Daoy (cell line): ENCODE measurements around the gene ADSL. TPM values are rescaled to one million over a fixed set of nuclear protein-coding genes. Genes with fewer than 3 reads are reported as not detected.

Experiments used
- DNase-seq: peaks from one replicate; pipeline ENCODE4 v3.0.0-alpha.2; 2015; ENCODE audit warnings: low read depth
- total RNA-seq: library from RNA; depleted of rRNA; stranded (reverse); fragments of >200 nt; shearing (Covaris generic); gene quantifications from 2 replicates; pipeline ENCODE4 v1.2.3, GENCODE V29; 2014; rRNA removed

ADSL gene
- total RNA-seq, 1 experiment from 2014 or later: 350 TPM

- DNase-seq: peak; percentile 25
These were observed 90.5 kb downstream of the ADSL start for GRCh38 chr22:40436505-40437431.

Other genes with a start within 250 kb of the ADSL start
- 12.6 and 15.1 TPM in 2 replicates for gene TNRC6B, start 168.6 kb upstream of the ADSL start, total RNA-seq
- gene SGSM3, start 24.1 kb downstream of the ADSL start, total RNA-seq: 11.8 and 12.6 TPM in 2 replicates